SK-N-SH (cell line): ENCODE results near the gene PCDHA12. TPM values are rescaled to one million over a fixed set of nuclear protein-coding genes. Genes with fewer than 3 reads are reported as not detected.
"Not testable (repeated sequence)": the region's sequence is repeated elsewhere in the genome, so short reads cannot be mapped to it uniquely, and the experiment has no call there.

ENCODE experiments used
- CTCF ChIA-PET: fragments of 300-600, 350-600 bp; formaldehyde crosslinking; extraction: SDS; loops from one replicate; lab custom pipeline; 2021; lab: Yijun Ruan, JAX
- POLR2A ChIA-PET: fragments of 350-600 bp; sonication (Branson Sonifier 250); formaldehyde crosslinking; extraction: SDS; loops from one replicate; lab custom pipeline; 2020; ENCODE audit warnings: antibody characterized with exemption, inconsistent platforms; lab: Yijun Ruan, JAX
- DNase-seq: peaks from one replicate; pipeline ENCODE4 v3.0.0; 2012
- H2AFZ ChIP-seq: fragments of 200-600 bp; sonication (generic); 2 replicates; pipeline ENCODE4 v1.8.1; 2016; ENCODE audit warnings: antibody characterized with exemption, mild to moderate bottlenecking, low read depth
- H3F3A ChIP-seq: fragments of 200-600 bp; sonication (generic); replicated peaks from 2 replicates; pipeline ENCODE3; 2016; ENCODE audit warnings: antibody characterized with exemption, mild to moderate bottlenecking; ENCODE audit not compliant: insufficient read depth
- H3K27ac ChIP-seq, 2 experiments: fragments of 200-500 bp in 1 of 2; fragments of 200-600 bp in 1 of 2; sonication (Bioruptor generic) in 1 of 2; sonication (generic), shearing (Covaris generic) in 1 of 2; 2 replicates each; pipeline versions ENCODE4 v1.5.1 to v1.6.1; 2014 to 2016; ENCODE audit warnings: low read depth in 2 of 2, inconsistent platforms in 1 of 2, low read length in 1 of 2, mild to moderate bottlenecking in 1 of 2, mixed read lengths in 1 of 2
- H3K27me3 ChIP-seq: fragments of 200-600 bp; sonication (generic), shearing (Covaris generic); 2 replicates; pipeline ENCODE4 v1.6.1; 2016; ENCODE audit warnings: mixed run types; ENCODE audit not compliant: insufficient read depth
- H3K36me3 ChIP-seq, 2 experiments: fragments of 200-500 bp in 1 of 2; fragments of 200-600 bp in 1 of 2; sonication (Bioruptor generic) in 1 of 2; sonication (generic) in 1 of 2; replicated peaks in 1 of 2; 2 replicates each; pipeline versions ENCODE3 to v1.5.1; 2014 to 2016; ENCODE audit warnings: low read length in 1 of 2, mild to moderate bottlenecking in 1 of 2; ENCODE audit not compliant: insufficient read depth in 2 of 2, control insufficient read depth in 1 of 2
- H3K4me1 ChIP-seq, 2 experiments: fragments of 200-500 bp in 1 of 2; fragments of 200-600 bp in 1 of 2; sonication (Bioruptor generic) in 1 of 2; sonication (generic), shearing (Covaris generic) in 1 of 2; 2 replicates each; pipeline versions ENCODE4 v1.5.1 to v1.6.1; 2014 to 2016; ENCODE audit warnings: low read depth in 1 of 2, low read length in 1 of 2, mixed run types in 1 of 2; ENCODE audit not compliant: insufficient read depth in 2 of 2, control insufficient read depth in 1 of 2
- H3K4me2 ChIP-seq: fragments of 200-600 bp; sonication (generic), shearing (Covaris generic); 2 replicates; pipeline ENCODE4 v1.6.1; 2017; ENCODE audit warnings: mixed run types
- H3K4me3 ChIP-seq, 2 experiments: fragments of 200-500 bp in 1 of 2; fragments of 200-600 bp in 1 of 2; sonication (Bioruptor generic) in 1 of 2; sonication (generic), shearing (Covaris generic) in 1 of 2; 2 replicates each; pipeline versions ENCODE4 v1.5.1 to v1.8.1; 2014 to 2016; ENCODE audit warnings: low read depth in 2 of 2, inconsistent platforms in 1 of 2, low read length in 1 of 2, mild to moderate bottlenecking in 1 of 2, mixed read lengths in 1 of 2, moderate library complexity in 1 of 2
- H3K79me2 ChIP-seq: fragments of 200-600 bp; sonication (generic); 2 replicates; pipeline ENCODE4 v1.8.1; 2017; ENCODE audit warnings: mild to moderate bottlenecking; ENCODE audit not compliant: insufficient read depth
- H3K9ac ChIP-seq: fragments of 200-600 bp; sonication (generic); 2 replicates; pipeline ENCODE4 v1.6.1; 2017; ENCODE audit warnings: mixed run types
- H3K9me2 ChIP-seq: fragments of 200-600 bp; sonication (generic); 2 replicates; pipeline ENCODE4 v1.6.1; 2017; ENCODE audit warnings: mixed run types
- H3K9me3 ChIP-seq: fragments of 200-600 bp; sonication (generic); 2 replicates; pipeline ENCODE4 v1.6.1; 2017; ENCODE audit warnings: mixed run types, mild to moderate bottlenecking, moderate library complexity
- H4K20me1 ChIP-seq: fragments of 200-600 bp; sonication (generic); 2 replicates; pipeline ENCODE4 v1.6.1; 2017; ENCODE audit warnings: mild to moderate bottlenecking, mixed run types; ENCODE audit not compliant: insufficient read depth
- ELF1 ChIP-seq: IDR thresholded peaks from 2 replicates; pipeline ENCODE4 v1.4.0; 2012
- FOSL2 ChIP-seq: IDR thresholded peaks from 2 replicates; pipeline ENCODE4 v1.4.0; 2012; ENCODE audit warnings: low read depth, mild to moderate bottlenecking, moderate library complexity, borderline replicate concordance
- FOXJ3 ChIP-seq: sonication (generic); formaldehyde crosslinking; IDR thresholded peaks from 2 replicates; pipeline ENCODE4 v1.5.1; 2020; ENCODE audit warnings: mild to moderate bottlenecking, missing genetic modification reagents
- FOXM1 ChIP-seq: IDR thresholded peaks from 2 replicates; pipeline ENCODE4 v1.4.0; 2012; ENCODE audit warnings: low read depth, mild to moderate bottlenecking
- GABPA ChIP-seq: IDR thresholded peaks from 2 replicates; pipeline ENCODE4 v1.4.0; 2012; ENCODE audit warnings: low read depth, mild to moderate bottlenecking
- JUND ChIP-seq: IDR thresholded peaks from 2 replicates; pipeline ENCODE4 v1.4.0; 2012
- MXI1 ChIP-seq: IDR thresholded peaks from 2 replicates; pipeline ENCODE4 v1.6.1; 2012; ENCODE audit warnings: mild to moderate bottlenecking, low read depth, low read length, improper control_type of control experiment
- NRF1 ChIP-seq: IDR thresholded peaks from 2 replicates; pipeline ENCODE4 v1.6.1; 2012; ENCODE audit warnings: low read depth, mild to moderate bottlenecking, low read length
- POLR2AphosphoS5 ChIP-seq: IDR thresholded peaks from 2 replicates; pipeline ENCODE4 v1.6.1; 2012; ENCODE audit warnings: low read depth, low read length
- SIN3A ChIP-seq: IDR thresholded peaks from 2 replicates; pipeline ENCODE4 v1.6.1; 2012; ENCODE audit warnings: low read depth, mild to moderate bottlenecking, low read length, moderate library complexity, borderline replicate concordance
- YY1 ChIP-seq: IDR thresholded peaks from 2 replicates; pipeline ENCODE4 v1.4.0; 2012; ENCODE audit warnings: low read depth, mild to moderate bottlenecking
- WGBS: methylation state at CpG from one replicate; pipeline ENCODE4 v1.1.6; 2017; ENCODE audit warnings: low lambda C conversion rate; 5-methylcytosine and 5-hydroxymethylcytosine counted together
- polyA plus RNA-seq, 3 experiments: library from polyadenylated mRNA; depleted of rRNA; stranded (reverse); fragments of >200 nt; gene quantifications; 2 replicates each; pipeline ENCODE4 v1.2.3, GENCODE V29; 2012
- TF ChIP-seq, protein P1 (sequence below): fragments of 200-600 bp; sonication (generic); IDR thresholded peaks from 2 replicates; pipeline ENCODE4 v1.6.1; 2017; ENCODE audit warnings: antibody characterized with exemption, mild to moderate bottlenecking, moderate library complexity
- TF ChIP-seq, protein P2 (sequence below): fragments of 150-350 bp; IDR thresholded peaks from 2 replicates; pipeline ENCODE4 v1.6.1; 2017; ENCODE audit warnings: antibody characterized with exemption, low read length, low read depth, borderline replicate concordance

Gene PCDHA12
- polyA plus RNA-seq, 1 of the 3 experiments (the other 2 are of a cell fraction), result 0.54 TPM

DNA sequence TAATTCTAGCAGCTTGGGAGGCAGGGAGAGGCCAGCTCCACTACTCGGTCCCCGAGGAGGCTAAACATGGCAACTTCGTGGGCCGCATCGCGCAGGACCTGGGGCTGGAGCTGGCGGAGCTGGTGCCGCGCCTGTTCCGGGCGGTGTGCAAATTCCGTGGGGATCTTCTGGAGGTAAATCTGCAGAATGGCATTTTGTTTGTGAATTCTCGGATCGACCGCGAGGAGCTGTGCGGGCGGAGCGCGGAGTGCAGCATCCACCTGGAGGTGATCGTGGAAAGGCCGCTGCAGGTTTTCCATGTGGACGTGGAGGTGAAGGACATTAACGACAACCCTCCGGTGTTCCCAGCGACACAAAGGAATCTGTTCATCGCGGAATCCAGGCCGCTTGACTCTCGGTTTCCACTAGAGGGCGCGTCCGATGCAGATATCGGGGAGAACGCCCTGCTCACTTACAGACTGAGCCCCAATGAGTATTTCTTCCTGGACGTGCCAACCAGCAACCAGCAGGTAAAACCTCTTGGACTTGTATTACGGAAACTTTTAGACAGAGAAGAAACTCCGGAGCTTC is 40.6 kb upstream of the PCDHA12 start:
- H3K4me2 ChIP-seq, H3K27ac ChIP-seq, POLR2A ChIA-PET, H3K27me3 ChIP-seq, H3F3A ChIP-seq, H4K20me1 ChIP-seq, H3K9ac ChIP-seq, H3K79me2 ChIP-seq, H2AFZ ChIP-seq, H3K4me1 ChIP-seq, H3K9me3 ChIP-seq, H3K4me3 ChIP-seq, H3K9me2 ChIP-seq, H3K36me3 ChIP-seq, CTCF ChIA-PET, DNase-seq: not testable (repeated sequence)
- 87% methylated on average over 25 of the region's 38 CpGs for WGBS

DNA sequence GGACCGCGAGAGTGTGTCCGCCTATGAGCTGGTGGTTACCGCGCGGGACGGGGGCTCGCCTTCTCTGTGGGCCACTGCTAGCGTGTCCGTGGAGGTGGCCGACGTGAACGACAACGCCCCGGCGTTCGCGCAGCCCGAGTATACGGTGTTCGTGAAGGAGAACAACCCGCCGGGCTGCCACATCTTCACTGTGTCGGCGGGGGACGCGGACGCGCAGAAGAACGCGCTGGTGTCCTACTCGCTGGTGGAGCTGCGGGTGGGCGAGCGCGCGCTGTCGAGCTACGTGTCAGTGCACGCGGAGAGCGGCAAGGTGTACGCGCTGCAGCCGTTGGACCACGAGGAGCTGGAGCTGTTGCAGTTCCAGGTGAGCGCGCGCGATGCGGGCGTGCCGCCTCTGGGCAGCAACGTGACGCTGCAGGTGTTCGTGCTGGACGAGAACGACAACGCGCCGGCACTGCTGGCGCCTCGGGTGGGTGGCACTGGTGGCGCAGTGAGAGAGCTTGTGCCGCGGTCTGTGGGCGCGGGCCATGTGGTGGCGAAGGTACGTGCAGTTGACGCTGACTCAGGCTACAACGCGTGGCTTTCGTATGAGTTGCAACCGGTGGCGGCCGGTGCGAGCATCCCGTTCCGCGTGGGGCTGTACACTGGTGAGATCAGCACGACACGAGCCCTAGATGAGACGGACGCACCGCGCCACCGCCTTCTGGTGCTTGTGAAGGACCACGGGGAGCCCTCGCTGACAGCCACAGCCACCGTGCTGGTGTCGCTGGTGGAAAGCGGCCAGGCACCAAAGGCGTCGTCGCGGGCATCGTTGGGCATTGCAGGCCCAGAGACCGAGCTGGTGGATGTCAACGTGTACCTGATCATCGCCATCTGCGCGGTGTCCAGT is 39.2 kb upstream of the PCDHA12 start:
- TF ChIP-seq POLR2AphosphoS5 (no peak), FOSL2 (no peak), GABPA (no peak), SIN3A (no peak), YY1 (no peak), JUND (no peak), FOXM1 (no peak), NRF1 (no peak), FOXJ3 (no peak), ELF1 (no peak), MXI1 (no peak)
- TF ChIP-seq, protein P1, sequence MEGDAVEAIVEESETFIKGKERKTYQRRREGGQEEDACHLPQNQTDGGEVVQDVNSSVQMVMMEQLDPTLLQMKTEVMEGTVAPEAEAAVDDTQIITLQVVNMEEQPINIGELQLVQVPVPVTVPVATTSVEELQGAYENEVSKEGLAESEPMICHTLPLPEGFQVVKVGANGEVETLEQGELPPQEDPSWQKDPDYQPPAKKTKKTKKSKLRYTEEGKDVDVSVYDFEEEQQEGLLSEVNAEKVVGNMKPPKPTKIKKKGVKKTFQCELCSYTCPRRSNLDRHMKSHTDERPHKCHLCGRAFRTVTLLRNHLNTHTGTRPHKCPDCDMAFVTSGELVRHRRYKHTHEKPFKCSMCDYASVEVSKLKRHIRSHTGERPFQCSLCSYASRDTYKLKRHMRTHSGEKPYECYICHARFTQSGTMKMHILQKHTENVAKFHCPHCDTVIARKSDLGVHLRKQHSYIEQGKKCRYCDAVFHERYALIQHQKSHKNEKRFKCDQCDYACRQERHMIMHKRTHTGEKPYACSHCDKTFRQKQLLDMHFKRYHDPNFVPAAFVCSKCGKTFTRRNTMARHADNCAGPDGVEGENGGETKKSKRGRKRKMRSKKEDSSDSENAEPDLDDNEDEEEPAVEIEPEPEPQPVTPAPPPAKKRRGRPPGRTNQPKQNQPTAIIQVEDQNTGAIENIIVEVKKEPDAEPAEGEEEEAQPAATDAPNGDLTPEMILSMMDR, result no peak
- TF ChIP-seq, protein P2, sequence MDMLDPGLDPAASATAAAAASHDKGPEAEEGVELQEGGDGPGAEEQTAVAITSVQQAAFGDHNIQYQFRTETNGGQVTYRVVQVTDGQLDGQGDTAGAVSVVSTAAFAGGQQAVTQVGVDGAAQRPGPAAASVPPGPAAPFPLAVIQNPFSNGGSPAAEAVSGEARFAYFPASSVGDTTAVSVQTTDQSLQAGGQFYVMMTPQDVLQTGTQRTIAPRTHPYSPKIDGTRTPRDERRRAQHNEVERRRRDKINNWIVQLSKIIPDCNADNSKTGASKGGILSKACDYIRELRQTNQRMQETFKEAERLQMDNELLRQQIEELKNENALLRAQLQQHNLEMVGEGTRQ, result no peak
- DNase-seq, result no peak
- Histone ChIP-seq H3K4me2 (no peak overlapping the region), H3F3A (no peaks in the 10 kb centered on the region), H3K9me3 (no peaks in the 10 kb centered on the region), H3K4me3 (no peak overlapping the region), H3K9ac (no peak overlapping the region), H3K79me2 (no peaks in the 10 kb centered on the region), H3K4me1 (no peaks in the 10 kb centered on the region), H3K27me3 (no peaks in the 10 kb centered on the region), H2AFZ (no peak overlapping the region), H3K36me3 (no peaks in the 10 kb centered on the region), H3K27ac (no peak overlapping the region), H3K9me2 (no peaks in the 10 kb centered on the region), H4K20me1 (no peaks in the 10 kb centered on the region)
- ChIA-PET CTCF (interaction anchor here (0.8 kb wide), 1 partner anchor 205 kb away, joined by 5 read pairs; no protein-coding TSS in a partner anchor), POLR2A (no interaction called here)
- 90% methylated on average over 95 of the region's 103 CpGs for WGBS
